Epithelial cell of prostate (primary cell): ENCODE results near the gene CHRM2.

Experiments
- DNase-seq: peaks from one replicate; pipeline ENCODE4 v3.0.0-alpha.2; 2011; ENCODE audit warnings: low read depth, low spot score
- H3K27ac ChIP-seq: fragments of 450-650 bp; 2 replicates; pipeline ENCODE4 v1.5.1; 2017; ENCODE audit warnings: mild to moderate bottlenecking

CHRM2 gene

DNA sequence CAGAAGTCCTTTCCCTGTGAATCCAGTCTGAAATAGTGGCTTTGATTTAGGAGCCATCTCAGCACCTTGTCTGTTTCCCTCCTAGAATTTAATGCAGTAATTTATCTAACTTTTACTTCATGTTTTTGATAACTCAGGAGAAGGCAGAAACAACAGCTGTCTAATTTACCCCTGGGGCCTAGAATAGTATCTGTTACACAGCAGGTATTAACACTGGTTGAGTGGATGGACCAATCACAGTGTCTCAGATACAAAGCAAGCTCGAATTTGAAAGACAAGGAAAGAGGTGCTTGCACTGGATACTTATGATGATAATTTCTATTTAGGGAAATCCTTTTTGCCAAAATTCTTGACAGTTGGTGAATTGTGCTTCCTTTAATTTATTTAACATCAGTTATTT is 23.4 kb downstream of the CHRM2 start:
- no peak overlapping the region for H3K27ac ChIP-seq
- no peak for DNase-seq

DNA sequence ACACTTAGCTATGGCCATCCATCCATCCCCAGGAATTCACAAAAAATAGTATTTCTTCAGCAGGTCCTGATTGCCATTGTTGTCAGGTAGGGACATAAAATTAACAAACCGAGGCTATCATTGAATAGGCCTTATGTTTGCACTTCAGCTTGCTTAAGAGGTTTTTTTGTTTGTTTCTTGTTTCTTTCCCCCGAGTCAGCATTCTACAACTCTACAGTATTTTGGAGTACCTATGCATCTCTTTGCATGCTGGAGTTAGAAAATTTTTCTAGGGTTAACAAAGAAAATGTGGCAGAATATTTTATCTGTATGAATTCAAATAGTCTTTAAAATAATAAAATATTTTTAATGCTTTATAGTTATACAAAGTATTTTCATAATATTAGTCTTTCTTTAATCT is 26.3 kb downstream of the CHRM2 start:
- no peak for DNase-seq
- no peak overlapping the region for H3K27ac ChIP-seq

DNA sequence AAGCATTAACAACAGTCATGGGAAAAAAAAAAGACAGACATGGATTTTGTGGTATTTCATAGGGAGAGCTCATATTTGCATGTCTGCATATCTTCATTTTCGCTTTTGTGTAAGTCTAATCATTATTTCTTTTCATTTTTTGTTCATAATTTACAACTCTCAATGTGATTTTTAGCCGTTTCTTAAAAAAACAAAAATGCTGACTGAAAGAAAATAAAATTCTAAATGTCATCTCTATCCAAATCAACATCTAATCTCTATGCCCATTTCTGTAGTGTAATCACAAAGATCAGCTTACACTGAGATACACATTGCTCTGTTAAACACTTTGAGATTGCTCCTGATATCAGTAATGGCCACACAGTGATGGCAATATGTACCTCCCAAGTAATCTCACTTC is 29.2 kb downstream of the CHRM2 start:
- H3K27ac ChIP-seq, result no peak overlapping the region
- no peak for DNase-seq

DNA sequence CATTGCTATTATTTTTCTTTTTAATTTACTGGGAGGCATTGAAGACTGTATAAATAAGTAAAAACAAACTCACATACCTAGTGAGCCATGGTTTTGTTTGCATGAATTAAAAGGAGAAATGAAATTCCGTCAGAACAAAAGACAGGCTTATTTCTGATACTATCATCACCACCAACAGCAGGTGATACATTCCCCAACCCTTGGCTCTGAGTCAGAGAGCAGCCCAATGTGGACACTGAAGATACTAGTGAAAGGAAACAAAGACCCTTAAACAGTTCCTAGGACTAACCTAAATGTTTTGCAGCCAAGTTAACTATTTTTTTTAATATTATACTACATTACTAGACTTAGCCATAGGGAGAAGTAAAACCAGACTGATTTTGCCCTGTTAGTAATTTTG is 31.6 kb downstream of the CHRM2 start:
- no peak for DNase-seq
- H3K27ac ChIP-seq, result no peak overlapping the region

DNA sequence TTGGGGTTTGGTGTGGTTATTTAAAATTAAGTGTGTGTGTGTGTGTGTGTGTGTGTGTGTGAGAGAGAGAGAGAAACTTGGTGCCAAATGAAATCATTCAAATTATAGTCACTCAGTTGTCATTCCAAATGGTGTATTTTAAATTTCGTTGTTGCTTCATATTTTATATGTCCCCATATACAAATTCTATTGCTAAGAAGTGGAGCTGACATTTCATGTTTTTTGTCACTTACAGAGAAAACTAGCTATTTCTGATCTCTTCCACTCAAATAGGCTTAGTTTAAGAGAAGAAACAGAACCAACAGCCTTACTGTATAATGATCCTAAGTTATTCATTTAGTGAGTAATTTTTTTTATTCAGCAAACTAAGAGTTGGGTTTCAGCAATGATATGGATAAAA is 42.3 kb downstream of the CHRM2 start:
- no peak overlapping the region for H3K27ac ChIP-seq
- no peak for DNase-seq

DNA sequence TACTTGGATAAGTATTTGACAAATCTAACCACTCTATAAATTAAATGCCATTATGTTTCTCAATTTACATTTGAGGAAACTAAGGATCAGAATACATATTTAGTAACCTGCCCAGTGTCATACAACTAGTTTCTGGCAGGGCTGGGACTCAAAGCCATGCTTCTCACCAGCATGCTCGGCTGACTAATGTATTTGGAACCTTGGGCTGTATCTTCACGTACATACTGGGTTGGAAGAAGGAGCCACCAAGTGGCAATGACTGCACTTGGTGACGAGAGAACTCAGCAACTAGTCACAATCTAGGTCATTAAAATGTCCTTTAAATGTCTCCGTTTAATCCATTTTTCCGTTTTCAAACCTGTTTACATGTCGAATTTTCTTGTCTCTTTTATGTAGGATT is 42.9 kb downstream of the CHRM2 start:
- DNase-seq, result no peak
- no peak overlapping the region for H3K27ac ChIP-seq

DNA sequence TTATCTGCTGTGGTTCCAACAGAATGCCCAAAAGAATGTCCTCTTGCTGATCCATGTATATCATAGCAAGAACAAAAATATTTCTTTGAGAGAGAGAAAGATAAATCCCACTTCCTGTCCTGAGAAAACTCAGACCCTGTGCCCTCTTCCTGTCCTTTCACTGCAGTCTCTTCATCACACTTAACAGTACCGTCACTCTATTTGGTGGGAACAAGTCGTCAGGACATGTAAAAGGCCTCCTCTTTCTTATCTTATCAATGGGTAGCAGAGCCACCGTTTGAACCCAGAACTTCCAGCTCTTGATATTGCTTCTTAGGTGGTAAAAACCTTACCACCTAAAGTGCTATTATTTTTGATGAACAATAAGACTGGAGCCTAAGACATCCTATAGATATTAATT is 43.9 kb downstream of the CHRM2 start:
- DNase-seq, result no peak

DNA sequence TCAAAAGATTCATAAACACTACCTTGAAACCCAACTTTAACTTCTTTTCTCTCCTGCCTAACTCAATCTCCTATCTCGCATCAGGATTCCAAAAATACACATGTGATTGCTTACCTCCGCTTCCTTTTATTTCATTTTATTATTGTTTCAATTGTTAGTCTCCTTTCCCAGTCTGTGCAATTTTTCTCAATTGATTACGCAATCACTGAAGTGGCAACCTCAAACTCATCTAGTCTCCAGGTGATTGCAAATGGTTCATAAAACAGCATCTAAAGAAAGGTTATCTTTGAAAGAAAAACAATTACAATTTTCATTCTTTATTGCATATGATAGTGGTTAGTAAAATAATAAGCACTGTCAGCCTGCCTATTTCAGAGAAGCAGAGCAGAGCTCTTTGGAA is 45.6 kb downstream of the CHRM2 start:
- H3K27ac ChIP-seq, result no peak overlapping the region
- no peak for DNase-seq

More for the DNA sequence above, 43.9 kb downstream of the CHRM2 start:
- H3K27ac ChIP-seq, result no peak overlapping the region

DNA sequence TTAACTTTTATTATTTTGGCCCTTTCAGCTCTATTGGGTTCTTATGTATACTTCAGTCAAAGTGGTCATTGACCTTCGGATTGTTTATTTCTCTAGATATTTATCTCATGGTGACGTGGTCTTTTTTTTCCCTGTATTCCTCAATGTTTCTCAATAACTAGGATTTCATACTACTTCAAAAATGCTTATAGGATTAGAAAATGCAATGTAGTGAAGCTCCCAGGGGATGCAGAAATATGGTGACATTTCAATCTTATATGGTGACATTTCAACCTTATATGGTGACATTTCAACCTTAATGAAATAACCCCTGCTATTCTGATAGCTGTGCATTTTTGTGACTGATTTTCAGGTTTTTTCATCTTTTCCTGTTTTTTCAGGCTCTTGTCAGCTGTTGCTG is 51.4 kb downstream of the CHRM2 start:
- DNase-seq, result no peak
- H3K27ac ChIP-seq, result no peak overlapping the region

DNA sequence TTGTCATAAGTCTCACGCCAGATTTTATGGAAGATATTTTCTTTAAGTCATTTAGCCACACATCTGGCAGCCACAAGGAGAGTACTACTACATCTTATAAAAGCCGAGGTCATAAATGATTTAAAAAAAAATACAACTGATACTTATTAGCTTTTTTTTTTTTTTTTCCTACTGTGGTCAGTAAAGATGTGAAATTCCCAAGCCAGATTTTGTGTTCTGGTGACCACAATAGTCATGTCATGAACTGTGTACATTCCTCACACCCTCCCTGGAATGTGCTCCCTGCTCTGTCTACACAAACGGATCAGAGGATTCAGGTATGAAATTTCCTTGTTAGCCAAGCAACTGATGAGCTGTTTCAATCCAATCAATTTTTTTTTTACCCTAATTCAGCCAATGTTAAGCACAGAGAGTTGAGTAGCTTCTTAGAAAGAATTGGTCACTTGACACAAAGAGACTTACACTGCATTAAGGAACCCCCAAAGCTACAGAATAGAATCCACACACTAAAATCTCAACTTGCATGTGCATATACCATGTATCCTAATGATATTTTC is 54.7 kb downstream of the CHRM2 start:
- no peak for DNase-seq
- H3K27ac ChIP-seq, result no peak overlapping the region

DNA sequence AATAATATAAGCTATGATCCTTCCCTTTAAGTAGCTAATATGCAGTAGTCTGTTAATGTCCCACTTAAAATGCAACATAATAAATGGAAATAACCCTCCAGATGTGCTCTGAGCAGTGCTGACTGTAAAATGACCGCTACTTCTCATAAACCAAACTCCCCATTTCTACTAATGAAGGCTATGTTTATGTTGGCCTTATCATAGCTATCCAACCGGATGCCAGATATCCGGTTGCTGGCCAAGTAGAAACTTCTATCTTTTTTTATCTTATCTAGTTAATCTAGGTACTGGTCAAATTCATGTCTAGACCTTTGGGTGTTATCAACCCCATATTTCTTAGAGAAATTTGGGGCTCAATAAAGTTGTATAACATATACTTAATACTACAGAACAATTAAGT is 56.6 kb downstream of the CHRM2 start:
- no peak overlapping the region for H3K27ac ChIP-seq
- DNase-seq, result no peak

DNA sequence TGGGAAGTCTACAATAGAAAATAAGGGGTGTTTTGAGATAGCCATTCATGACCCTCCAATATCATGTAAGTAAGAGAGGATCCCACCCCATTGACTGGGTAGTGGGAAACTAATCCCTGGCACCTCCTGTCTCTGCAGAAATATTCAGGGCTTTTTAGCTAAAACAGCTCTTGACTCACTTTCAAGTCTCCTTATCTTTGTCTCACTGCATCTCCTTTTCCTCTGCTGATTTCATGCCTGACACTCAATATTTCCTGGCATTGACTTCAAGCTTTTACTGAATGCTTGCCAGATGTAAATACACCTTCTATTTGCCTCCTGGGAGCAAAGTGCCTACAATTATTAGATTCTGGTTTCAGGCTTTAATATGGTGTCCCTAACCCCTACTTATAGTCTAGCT is 57.1 kb downstream of the CHRM2 start:
- DNase-seq, result no peak
- H3K27ac ChIP-seq, result no peak overlapping the region

DNA sequence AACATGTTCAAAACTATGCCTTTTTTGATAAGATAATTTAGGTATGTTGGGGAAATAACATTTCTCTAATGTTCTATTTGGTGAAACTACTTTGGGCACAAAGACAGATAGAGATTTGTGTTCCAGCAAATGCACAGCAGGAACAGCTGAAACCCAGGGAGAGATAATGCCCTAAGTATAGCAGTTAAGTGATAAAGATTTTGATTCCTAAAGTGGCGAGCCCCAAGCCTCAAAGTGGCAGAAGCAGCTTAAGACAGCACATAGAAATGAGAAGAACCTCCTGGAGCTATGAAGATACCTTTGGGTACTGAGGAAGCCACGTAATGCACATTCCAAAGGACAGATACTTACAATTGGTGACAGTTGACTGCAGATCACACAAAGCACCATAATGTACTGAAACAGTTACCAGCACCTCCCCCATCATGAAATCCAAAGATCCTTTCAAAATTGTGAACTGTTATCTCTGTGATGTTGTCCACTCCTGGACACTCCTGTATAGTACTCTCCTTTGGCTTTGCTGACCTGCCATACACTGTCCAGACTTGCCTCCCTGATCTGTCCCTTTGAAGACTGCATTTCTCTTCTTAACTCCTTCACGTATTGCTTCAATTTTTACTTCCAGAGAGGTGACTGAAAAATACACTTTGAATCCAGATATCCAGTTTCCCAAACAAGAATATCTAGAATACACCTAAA is 62.9 kb downstream of the CHRM2 start:
- H3K27ac ChIP-seq, result no peak overlapping the region
- DNase-seq, result no peak

DNA sequence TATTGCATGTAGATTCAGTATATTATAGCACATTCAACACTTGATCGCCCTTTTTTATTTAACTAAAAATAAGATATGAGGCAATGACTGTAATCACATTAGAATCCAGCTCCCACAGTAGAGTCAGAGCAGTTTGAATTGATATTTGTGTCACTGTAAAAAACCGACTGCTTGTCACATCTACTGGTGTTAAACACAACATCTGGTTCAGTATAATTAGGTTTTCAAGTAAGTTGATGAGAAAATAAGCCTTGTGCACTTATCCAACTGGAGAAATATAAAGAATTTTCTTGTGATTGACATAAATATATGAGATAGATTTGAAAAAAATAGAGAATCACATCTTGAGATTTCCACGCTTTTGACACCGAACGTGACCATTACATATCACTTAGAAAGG is 69.0 kb downstream of the CHRM2 start:
- DNase-seq, result no peak
- H3K27ac ChIP-seq, result no peak overlapping the region

DNA sequence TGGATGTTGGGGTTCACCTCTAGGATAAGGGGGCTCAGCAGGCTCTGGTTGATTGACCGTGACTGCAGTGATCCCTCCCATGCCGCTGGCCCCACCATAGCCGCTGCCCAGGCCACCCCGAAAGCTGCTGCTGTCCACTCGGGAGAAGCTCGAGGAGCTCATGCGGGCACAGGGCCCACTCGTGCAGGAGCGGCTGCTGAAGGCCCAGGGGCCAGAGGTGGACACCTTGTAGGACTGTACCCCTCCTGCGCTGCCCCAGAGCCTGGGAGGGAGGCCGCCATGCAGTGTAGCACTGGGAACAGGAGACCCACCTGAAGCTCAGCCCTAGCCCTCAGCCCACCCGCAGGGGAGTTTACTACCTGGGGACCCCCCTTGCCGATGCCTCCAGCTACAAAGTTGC is 70.0 kb downstream of the CHRM2 start:
- H3K27ac ChIP-seq, result no peak overlapping the region
- no peak for DNase-seq

DNA sequence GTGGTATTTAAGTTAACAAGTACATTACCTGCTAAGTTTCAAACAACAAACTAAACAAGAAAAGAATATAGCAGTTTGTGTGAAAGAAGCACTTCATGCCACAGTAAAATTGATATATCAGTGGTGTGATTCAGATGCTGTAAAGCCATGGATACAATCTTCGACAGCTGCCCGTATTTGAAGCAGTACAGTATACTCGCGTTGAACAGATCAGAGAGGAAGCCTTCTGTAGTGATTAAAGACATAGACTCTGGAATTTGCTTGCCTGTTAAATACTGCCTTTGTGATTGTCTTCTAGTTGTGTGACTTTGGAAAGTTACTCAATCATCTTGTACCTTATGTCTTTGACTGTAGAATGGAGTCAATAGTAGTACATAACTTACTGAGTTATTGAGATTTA is 71.7 kb downstream of the CHRM2 start:
- DNase-seq, result no peak
- H3K27ac ChIP-seq, result no peak overlapping the region

DNA sequence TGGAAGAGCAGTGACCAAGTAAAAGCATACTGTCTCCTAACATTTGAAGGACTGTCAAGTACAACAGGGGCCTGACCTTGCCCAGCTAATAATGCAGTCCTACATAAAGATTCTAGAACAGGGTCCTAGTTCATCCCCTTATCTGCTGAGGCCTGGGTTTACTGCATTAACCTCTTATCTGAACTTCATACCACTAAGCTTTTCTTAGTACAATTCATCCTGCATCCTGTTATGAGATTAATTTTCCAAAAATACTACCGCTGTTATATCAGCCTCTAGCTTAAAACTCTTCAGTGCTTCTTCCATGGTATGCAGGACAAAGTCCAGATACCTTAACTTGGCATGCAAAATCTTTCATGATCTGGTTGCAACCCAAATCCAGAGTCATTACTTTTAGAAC is 72.5 kb downstream of the CHRM2 start:
- no peak overlapping the region for H3K27ac ChIP-seq
- no peak for DNase-seq

DNA sequence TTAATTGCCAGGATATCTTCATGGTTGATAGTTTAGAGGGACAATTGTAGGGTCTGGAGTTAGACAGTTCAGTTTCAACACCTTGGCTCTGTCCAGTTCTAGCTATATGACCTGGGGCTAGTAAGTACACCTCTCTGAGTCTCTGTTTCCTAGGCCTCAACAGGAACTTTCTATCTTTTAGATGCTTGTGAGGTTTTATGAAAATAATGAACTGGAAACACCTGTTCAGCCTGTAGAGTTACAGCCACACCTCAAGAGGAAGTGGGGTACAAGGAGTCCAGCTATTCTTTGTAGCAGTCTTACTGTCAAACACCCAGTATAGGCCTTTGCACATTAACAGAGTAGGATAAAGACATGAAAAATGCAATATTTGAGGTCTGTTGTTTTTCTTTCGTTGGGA is 73.4 kb downstream of the CHRM2 start:
- DNase-seq, result no peak

DNA sequence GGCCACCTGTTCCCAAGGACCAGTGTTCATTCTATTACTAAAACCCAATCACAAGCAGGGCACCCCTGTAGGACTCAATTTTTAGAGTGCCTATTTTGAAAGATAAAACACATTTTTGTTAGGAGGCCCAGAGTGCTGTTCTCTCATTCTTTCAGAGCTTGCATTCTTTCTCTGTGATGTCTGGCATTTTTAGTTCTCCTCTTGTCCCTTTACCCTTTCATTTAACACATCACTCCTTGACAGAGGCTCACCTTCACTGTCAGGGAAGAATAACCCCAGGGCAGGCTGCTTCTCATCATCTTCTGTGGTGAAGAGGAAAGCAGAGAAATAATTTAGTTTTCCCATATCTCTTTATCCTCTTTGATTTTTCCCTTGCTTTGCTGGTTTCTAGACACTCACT is 73.9 kb downstream of the CHRM2 start:
- DNase-seq, result no peak
- H3K27ac ChIP-seq, result no peak overlapping the region

More for the DNA sequence above, 73.4 kb downstream of the CHRM2 start:
- no peak overlapping the region for H3K27ac ChIP-seq

DNA sequence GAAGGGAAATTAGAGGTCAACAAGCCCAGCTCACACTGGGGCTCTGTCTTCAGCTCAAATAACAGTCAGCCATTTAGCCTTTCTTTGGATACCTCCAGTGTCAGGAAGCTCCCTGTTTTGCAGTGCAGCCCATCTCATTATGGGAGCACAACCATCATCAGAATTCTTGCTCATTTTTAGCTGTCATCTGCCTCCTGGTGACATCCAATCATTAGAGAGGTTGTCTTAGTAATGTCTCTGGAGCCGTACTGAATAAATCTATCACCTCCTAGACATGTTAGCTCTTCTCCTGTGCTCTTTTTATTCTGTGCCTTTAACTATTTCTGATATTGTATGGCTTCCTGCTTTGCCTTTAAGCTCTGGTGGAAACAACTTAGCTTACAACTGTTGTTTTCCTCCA is 74.5 kb downstream of the CHRM2 start:
- no peak for DNase-seq

DNA sequence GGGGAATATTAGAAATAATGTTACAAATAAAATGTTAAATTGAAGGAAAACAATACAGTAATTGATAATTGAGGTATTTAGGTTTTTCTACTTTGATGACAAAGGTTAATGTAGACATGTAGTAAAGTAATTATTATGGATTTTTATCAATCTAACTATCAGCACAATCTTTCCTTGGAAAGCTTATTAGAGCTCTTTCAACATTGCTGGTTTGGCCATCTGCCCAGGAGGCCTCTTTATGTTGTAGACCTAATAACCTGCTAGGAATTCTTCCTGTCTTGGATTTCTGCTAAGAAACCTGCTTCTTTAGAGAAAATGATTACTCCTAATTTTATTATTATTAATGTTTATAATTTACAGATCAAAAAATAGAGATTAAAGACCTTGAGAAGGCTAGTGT is 78.9 kb downstream of the CHRM2 start:
- no peak overlapping the region for H3K27ac ChIP-seq
- DNase-seq, result no peak

More for the DNA sequence above, 74.5 kb downstream of the CHRM2 start:
- no peak overlapping the region for H3K27ac ChIP-seq

DNA sequence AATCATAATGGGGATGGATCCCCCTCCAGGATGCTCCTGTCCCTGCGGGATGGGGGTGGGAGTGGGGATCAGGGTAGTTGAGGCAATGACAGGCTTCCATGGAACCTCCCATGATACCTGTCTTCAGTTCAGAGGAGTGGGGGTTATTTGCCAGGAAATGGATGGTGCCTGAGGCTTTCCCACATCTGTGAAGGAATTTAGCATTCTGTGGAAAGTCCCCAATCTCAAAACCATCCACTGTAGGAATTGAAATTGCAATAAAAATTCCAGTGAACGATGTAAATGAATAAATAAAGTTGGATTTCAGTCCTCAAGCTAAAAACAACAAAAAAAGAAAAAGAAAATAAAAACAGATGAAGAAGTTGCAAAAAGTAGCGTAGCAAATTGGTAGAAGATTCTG is 81.9 kb downstream of the CHRM2 start:
- DNase-seq, result no peak
- no peak overlapping the region for H3K27ac ChIP-seq
